H4 (cell line): ENCODE data around the gene OR5A2. TPM values are rescaled to one million over a fixed set of nuclear protein-coding genes. Genes with fewer than 3 reads are reported as not detected.
"Not testable (repeated sequence)": the region's sequence is repeated elsewhere in the genome, so short reads cannot be mapped to it uniquely, and the experiment has no call there.

Source experiments
- DNase-seq: peaks from one replicate; pipeline ENCODE4 v3.0.0-alpha.2; 2015; ENCODE audit warnings: low spot score
- total RNA-seq: library from RNA; depleted of rRNA; stranded (reverse); fragments of >200 nt; shearing (Covaris generic); gene quantifications from 2 replicates; pipeline ENCODE4 v1.2.3, GENCODE V29; 2014; rRNA removed

OR5A2 gene, protein sequence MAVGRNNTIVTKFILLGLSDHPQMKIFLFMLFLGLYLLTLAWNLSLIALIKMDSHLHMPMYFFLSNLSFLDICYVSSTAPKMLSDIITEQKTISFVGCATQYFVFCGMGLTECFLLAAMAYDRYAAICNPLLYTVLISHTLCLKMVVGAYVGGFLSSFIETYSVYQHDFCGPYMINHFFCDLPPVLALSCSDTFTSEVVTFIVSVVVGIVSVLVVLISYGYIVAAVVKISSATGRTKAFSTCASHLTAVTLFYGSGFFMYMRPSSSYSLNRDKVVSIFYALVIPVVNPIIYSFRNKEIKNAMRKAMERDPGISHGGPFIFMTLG
- total RNA-seq = not detected in 2 replicates

DNA sequence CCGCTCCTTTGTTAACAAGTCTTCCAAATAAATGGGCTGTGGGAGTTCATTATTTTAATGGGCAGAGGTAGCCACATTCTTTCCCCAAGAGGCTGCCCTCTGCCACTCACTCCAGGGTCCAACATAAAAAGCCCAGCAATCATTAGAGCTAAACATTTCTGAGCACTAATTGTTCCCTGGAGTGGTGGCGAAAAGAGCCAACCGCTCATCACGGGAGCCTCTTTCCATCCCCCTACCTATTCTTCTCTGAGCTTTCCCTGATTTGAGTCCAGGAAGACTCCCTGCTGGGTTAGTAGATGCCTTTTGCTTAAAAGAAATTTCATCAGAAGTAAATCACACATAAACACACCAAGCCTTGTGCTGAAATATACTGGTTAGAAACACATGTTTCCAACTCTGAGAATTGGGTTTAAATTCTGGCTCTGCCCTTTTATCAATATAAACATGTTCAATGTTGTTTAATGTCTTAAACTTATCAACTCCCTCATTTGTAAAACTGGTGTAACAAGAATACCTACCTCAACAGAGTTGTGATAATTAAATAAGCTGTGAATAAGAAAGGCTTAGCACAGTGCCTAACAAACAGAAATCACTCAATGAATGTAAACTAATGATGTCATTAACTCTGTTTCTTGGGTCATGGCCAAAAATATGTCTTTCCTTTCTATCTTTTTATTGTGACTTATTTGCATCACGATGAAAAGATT lies at the start of gene OR5A2:
Gene OR5A2 (minus strand): TSS at position 53 of the 707 bp plus-strand sequence. CDS start 3,460 bp downstream, outside the sequence.
- DNase-seq = no peak

DNA sequence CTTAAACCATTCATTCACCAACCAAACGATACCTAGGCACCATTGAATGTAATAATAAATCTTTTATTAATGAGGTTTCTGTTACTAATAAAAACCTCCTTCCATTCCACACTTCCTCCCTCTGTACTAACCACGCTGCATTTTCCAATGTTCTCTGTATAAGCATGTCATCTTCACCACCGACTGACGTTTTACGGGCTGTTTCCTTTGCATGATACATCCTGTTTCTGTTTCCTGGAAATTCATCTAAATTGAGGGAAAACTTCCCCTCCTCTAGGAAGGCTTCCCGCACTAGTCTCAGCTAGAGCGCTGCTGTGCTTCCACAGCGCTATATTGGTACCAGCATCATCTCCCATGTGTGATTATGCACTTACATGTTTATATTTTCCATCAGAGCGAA lies 49.0 kb upstream of the OR5A2 start:
- no peak for DNase-seq

DNA sequence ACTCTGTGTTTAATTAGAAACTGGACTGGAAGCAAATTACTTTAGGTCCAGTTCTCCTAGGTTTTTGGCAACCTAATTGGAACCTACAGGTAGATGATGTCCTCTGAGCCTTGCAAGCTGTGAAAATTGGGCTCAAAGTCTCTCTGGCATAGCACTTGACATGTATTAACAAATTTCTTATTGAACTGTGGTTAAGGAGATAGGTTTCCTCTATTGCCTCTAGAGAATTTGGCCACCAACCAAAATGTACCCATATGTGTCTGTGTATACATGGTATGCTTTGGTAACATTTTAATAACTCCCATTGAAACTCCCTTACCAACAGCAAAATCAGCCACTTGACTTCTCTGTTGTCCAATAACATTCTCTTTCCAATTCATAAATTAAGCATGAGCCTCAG lies 46.8 kb upstream of the OR5A2 start, which contains the start of gene OR4D10:
Gene OR4D10 (plus strand): TSS at position 301 of the 400 bp plus-strand sequence. CDS start 4,115 bp downstream, outside the sequence.
- no peak for DNase-seq

DNA sequence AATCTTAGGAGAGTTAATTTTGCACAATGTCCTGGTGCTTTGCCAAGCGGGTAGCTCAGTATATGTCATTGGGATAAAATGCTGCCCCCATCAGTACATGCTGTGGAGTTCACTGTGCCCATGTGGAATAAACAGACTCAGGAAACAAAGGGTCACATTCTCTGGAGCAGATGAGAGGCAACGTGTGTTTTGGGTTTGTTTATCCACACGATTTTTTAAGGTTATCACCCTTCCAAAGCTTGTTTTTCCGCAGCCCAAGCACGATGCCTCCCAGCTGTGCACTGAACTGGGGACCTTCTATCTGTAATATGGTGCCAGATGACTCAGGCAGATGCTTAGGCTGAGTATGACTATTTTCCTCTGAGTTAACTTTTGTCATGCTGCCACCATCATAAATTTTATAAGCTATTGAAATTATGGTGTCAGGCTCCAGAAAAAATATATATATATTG lies 37.0 kb upstream of the OR5A2 start:
- peak; percentile 68 for DNase-seq

DNA sequence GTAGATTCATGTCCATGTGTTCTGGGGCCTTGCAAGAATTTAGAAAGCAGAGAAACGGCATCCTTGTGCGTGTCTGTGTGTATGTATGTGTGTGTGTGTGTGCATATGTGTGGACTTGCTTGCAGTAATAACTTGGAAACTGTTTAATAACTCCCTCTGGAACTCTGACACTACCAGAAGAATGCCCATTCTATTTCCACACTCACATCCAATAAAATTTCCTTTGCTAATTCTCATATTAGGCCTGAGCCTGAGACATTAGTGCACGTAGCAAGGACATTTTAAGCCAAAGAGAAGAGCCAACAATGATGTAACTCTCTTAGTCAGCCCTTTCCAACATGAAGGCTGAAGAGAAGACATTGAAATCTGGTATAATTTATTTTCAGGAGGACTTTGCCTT lies 33.7 kb upstream of the OR5A2 start:
- DNase-seq = no peak

DNA sequence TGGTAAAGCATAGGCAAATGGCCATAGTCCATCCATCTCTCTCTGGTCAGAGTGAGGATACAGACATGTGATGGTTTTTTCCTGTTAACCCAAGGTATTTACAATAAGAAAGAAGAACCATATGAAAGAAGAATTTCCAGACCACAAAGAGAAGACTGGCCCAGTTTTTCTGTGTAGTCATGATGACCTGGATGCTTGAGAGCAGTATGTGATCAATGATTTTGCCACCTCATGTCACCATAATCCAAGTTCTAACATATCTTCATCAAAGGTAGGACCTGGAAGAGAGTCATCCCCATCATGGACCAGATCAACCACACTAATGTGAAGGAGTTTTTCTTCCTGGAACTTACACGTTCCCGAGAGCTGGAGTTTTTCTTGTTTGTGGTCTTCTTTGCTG lies 30.4 kb upstream of the OR5A2 start, which contains the start of gene OR4D6:
Gene OR4D6 (plus strand): TSS at position 301 of the 400 bp plus-strand sequence. CDS start 0 bp downstream, at position 301.
- no peak for DNase-seq

DNA sequence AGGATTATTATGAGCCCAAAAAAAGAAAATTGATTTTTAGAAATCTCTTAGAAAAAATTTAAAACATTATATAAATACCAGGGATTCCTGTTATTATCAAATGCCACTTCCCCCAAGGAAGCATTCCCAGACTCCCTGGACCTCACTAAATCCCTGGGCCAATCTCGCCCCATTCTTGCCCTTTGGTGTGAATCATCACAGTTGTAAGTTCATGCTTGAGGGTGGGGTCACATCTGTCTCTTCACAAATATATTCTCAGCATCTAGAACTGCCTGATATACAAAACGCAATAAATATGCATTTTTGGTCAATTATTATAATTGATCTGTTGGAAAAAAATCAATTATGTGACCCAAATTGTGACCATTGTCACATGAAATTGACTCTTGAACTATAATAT lies 22.3 kb upstream of the OR5A2 start:
- DNase-seq = no peak

DNA sequence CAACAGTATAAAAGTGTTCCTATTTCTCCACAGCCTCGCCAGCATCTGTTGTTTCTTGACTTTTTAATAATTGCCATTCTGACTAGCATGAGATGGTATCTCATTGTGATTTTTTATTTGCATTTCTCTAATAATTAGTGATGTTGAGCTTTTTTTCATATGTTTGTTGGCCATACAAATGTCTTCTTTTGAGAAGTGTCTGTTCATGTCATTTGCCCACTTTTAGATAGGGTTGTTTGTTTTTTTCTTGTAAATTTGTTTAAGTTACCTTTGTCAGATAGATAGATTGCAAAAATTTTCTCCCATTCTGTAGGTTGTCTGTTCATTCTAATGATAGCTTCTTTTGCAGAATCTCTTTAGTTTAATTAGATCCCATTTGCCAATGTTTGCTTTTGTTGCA lies 19.4 kb upstream of the OR5A2 start:
- DNase-seq = not testable (repeated sequence)

DNA sequence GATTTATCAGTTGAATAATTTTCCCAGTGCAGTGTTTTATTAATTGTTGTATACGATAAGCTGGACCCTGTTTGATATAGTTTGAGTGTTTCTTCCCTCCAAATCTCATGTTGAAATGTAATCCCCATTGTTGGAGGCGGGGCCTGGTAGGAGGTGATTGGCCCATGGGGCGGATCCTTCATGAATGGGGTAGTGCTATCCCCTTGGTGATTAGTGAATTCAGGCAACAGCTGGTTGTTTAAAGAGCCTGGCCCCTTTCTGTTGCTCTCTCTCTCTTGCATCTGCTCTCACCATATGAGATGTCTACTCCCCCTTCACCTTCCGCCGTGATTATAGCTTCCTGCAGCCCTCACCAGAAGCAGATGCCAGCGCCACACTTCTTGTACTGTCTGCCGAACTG lies 11.6 kb upstream of the OR5A2 start:
- no peak for DNase-seq

DNA sequence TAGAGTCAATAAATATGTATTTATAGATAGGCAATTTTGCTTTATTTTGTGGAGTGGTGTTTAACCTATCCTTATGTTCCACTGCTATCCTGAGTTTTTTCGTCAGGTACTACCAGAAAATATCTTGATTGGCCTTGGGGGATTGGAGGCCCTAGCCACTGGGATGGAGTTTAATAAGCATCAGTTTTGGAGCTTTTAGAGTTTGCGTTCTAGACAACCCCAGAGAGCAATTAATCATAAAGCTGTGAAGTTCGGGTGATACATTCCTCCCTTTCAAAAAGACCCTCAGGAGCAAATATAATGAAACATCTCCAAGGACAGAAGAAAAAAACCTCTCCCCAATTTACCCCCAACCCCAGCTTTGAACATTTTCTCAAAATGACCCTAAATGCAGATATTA lies 10.0 kb upstream of the OR5A2 start, which contains the start of gene OR5A1:
Gene OR5A1 (plus strand): TSS at position 301 of the 400 bp plus-strand sequence. CDS start 6,700 bp downstream, outside the sequence.
- no peak for DNase-seq

DNA sequence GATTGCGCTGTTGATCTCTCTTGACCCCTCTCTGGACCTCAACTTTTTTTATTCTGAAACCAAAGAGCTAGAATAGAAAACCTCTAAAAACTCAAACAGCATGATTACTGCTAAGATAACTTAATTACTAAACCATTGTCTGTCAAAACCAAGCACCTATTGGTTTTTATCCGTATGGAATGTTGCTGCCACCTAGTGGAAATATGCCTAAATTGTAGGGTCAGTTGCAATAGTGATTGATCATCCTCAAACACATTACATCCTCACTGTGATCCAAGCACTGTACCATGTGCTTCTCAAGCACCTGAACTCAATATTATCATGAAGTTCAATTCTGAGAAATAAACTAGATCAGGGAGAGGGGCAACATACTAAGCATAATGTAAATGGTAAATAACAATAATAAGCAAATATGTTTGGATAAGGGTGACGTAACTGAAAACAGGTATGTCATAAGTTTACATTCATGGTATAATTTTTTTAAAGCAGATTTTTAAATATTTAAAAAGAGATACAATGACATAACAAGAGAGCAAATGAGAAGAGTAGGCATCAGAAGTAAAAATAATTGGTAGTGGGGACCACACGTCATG lies 3.8 kb upstream of the OR5A2 start:
- peak; percentile 14 for DNase-seq

DNA sequence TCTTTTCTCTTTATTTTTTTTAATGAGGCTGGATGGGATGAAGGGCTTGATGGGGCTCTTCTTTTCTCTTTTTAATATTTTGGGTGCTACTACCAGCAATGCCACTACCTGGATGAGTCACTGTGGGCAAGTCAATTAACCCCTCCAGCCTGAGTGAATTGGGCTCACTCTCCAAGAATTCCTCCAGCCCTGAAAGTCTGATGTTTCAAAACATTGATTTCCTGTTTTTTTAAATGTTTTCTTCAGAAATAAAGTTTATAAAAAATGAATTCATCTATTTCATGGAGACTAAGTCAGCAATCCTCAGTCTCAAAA lies 812 bp upstream of the OR5A2 start:
- no peak for DNase-seq

DNA sequence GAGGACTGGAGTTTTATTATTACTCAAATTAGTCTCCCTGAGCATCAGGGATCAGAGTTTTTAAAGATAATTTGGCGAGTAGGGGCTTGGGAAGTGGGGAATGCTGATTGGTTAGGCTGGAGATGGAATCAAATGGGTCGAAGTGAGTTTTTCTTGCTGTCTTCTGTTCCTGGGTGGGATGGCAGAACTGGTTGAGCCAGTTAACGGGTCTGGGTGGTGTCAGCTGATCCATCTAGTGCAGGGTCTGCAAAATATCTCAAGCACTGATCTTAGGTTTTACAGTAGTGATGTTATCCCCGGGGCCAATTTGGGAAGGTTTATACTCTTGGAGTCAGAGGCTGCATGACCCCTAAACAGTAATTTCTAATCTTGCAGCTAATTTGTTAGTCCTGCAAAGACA lies 1.1 kb downstream of the OR5A2 start:
- DNase-seq = no peak

DNA sequence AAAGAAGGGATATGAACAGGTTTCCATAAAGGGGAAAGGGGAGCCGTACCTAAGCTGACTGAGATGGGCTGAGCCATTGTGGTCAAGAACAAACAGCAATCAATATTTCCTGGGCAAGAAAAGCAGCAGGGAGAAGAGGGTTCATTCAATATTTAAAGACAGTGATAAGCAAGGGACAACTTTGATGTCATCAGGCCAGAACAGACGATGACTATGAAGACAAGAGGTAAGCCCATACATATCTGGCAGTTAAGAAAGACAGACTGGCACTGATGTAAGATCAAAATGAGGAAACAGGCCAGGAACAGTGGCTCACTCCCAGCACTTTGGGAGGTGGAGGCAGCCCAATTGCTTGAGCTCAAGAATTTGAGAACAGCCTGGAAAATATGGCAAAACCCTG lies 2.4 kb downstream of the OR5A2 start:
- no peak for DNase-seq

DNA sequence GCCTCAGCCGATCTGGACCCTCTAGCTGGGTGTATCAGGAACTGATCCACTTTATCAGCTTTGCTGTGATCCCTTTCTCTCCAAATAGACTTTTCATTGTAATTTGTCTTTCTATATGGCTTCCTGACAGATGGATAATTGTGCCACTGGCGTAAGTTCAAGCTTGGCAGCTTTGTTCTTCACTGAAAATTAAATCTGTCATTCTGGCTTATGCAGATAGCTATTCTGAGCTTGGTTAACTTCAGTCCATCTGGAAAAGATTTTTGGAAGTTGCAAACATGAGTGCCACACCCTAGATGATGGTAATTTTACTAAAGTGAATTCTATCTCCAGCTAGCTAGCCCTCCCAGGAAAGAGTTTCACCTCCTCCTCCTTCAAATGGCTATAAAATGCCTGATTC lies 8.1 kb downstream of the OR5A2 start:
- DNase-seq = no peak

DNA sequence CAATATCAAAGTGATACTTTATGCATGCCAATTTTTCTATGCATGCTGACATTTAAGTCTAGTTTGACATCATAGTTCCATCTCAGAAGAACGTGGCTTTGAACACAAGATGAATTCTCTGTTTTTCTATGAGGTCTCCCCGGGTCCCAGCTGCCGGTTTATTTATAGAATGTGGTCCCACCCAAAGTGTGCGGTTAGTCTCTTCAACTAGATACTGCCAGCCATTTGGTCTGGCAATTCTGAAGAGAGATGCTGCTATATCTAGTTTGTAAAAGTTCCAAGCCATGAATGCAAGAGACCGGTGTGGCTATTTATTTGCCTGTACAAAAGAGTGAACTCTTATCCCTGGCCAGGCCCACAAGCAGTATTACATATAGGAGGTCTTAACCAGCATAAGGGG lies 9.2 kb downstream of the OR5A2 start:
- no peak for DNase-seq

DNA sequence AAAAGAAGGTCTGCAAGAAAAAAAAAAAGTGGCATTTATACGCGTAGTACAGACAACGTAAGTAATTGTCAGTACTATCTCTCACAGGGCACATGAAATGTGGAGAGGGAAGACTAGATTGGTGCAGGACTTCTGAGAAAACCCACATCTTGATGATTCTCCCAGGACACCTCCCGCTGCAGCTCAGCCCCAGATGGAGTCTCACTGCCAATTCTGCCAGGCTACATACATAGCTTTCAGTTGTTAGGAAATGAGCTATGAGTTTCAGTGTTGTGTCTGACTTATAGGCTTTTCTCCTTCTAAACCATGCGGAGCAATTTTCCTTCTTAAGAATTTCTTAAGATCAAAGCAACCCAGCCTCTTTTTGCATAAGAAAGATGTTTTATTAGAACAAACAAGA lies 9.6 kb downstream of the OR5A2 start:
- DNase-seq = no peak

DNA sequence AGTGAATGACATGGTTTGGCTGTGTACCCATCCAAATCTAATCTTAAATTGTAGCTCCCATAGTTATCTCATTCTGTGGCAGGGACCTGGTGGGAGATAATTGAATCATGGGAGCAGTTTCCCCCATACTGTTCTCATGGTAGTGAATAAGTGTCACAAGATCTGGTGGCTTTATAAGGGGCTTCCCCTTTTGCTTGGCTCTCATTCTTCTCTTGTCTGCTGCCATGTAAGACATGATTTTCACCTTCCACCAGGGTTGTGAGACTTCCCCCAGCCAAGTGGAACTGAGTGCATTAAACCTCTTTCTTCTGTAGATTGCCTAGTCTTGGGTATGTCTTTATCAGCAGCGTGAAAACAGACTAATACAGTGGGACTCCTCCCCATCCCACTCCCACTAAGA lies 11.1 kb downstream of the OR5A2 start:
- DNase-seq = no peak

DNA sequence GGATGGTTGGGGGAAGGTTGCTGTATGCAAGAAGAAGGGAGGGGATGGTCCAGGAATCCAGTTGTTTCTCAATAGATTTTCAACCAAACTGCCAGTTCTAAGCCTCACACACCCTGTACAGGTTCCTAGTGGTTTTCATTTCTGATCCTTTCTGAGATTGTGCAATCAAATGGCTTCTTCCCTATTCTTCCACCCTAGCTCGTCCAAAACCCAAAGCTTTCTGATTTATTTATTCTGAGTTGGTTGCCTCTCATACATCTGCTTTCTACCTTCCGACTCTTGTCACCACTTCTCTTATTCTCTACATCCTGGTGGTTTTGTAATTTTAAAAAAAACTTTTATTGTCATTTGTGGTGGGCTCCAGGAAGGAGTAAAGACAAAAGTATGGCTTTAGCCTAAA lies 12.6 kb downstream of the OR5A2 start:
- no peak for DNase-seq

DNA sequence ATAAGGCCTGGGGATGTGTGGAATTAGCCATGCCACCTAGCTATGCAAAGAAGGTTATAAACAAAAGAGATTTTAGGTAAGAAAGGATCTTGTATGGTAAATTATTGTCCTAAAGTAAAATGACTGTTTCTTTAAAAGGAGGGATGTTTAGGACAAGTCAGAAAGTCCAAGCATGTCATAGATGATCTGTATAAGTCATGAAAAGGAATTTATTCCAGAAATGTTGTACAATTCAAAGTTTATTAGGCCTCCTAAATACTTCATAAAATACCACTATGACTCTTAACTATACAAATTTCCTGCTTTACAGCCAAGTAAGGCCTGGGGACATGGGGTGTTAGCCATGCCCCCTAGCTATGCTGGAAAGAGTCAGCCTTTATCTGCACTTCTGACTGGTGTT lies 22.7 kb downstream of the OR5A2 start:
- no peak for DNase-seq

DNA sequence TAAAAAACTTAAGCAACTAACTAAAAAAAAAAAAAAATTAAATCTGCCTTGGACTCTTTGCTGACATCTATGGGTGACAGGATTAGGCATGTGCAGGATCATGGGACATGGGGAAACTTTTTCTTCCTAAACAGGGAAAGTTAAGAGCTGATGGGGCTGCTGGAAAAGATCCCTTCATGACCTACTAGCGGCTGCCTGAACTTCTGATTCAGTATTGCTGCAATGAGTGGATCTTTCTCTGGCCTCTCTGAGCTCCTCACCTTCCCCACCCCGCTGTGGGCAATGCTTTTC lies 25.0 kb downstream of the OR5A2 start:
- no peak for DNase-seq

DNA sequence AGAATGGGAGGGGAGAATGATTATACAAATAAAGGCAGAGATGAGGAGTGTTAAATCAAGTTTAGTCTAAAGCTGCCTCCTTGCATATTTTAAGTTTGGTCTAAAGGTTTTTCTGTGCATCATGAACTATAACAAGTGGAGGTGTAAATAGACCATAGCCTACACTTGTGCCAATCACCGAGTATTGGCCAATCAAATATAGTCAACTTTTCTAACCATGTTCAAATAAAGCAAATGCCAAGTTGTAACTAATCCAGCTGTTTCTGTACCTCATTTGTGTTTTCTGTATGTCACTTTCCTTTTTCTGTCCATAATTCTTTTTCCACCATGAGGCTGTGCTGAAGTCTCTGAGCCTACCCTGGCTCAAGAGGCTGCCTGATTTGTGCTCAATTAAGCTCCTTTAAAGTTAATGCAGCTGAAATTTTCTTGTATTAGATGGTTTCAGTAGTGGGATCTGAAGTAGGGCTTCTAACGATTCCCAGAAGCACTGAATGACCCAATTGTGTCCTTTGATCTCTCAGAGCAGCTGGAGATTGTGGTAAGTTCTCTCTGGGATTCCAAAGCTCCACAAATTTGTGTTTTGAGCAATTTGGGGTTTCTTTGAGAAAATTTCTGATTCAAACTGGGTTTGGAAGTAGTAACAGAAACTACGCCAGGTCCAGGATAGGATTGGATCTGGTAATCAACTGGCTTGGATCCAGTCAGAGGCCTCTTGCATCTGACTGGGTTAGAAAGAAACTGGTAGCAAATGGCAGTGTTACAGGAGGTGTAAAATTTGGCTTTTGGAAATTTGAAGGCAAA lies 25.6 kb downstream of the OR5A2 start:
- DNase-seq = no peak
